ENCODE measurements around the gene AP5S1. TPM values are rescaled to one million over a fixed set of nuclear protein-coding genes. Genes with fewer than 3 reads are reported as not detected.

AP5S1 gene
- total and polyA plus RNA-seq, 2 of the 4 experiments (the other 2 are of a cell fraction): 10.1 to 11.7 TPM

- no peak for TF ChIP-seq RAD21 (IDR thresholded peaks at IDR 0.05; ENCODE audit: low read length)
Measured at GRCh38 chr20:3783511-3784195, 36.7 kb upstream of the AP5S1 start (continued).

GRCh38 chr20:3784216-3784853 lies 36.0 kb upstream of the AP5S1 start:
- Histone ChIP-seq H4K5ac (ENCODE audit: low read depth, low read length) (no peak overlapping the region), H2AFZ (replicated peaks; ENCODE audit: low read length, poor library complexity) (no peak overlapping the region), H3K18ac (ENCODE audit: low read depth, low read length) (no peak overlapping the region), H2AK5ac (ENCODE audit: low read depth, low read length) (no peak overlapping the region), H2BK20ac (ENCODE audit: low read depth, low read length) (no peak overlapping the region), H3K23ac (ENCODE audit: low read depth, low read length) (peak overlapping the region; percentile 28; the same call in 1 of the 2 replicates), H3K4ac (ENCODE audit: low read depth, low read length) (peak overlapping the region; percentile 3; the same call in 1 of the 2 replicates), H3K4me2 (ENCODE audit: low read depth, low read length) (peak overlapping the region; percentile 99; the same call in 1 of the 2 replicates), H3K36me3 (ENCODE audit: control insufficient read depth, insufficient read depth, low read length) (peaks cover 11% of the 10 kb centered on the region), H3K9ac (ENCODE audit: low read depth, low read length) (peak overlapping the region; percentile 24; the same call in 1 of the 2 replicates), H2BK120ac (ENCODE audit: low read depth, low read length) (no peak overlapping the region), H3K27me3 (ENCODE audit: control insufficient read depth, insufficient read depth, low read length) (no peaks in the 10 kb centered on the region), H3K4me3 (ENCODE audit: insufficient read depth, low read depth, low read length) (no peak overlapping the region), H3K56ac (ENCODE audit: extremely low read depth, insufficient read depth, low read length) (no peak overlapping the region), H4K8ac (ENCODE audit: low read depth in 2 of 2, low read length in 2 of 2) (no peak overlapping the region), H4K20me1 (ENCODE audit: insufficient read depth, low read length) (peaks cover 50% of the 10 kb centered on the region), H3K79me1 (ENCODE audit: low read depth in 1 of 2, low read length in 2 of 2) (peaks cover 7 to 40% of the 10 kb centered on the region in 2 experiments; a peak in 3 of 4 replicates), H4K91ac (ENCODE audit: insufficient read depth, low read depth, low read length) (no peak overlapping the region), H2BK5ac (ENCODE audit: low read depth, low read length, poor library complexity, severe bottlenecking) (no peak overlapping the region), H3K14ac (replicated peaks; ENCODE audit: low read depth, low read length) (peak overlapping the region; percentile 24; the same call in 1 of the 2 replicates), H2AK9ac (replicated peaks; ENCODE audit: low read depth, low read length, poor library complexity) (no peak overlapping the region), H3K9me3 (ENCODE audit: control insufficient read depth, insufficient read depth, low read length) (no peaks in the 10 kb centered on the region), H3K4me1 (ENCODE audit: control insufficient read depth, insufficient read depth, low read length) (peaks cover 16% of the 10 kb centered on the region), H2BK15ac (ENCODE audit: low read depth, low read length) (no peak overlapping the region), H3K27ac (ENCODE audit: insufficient read depth, low read length) (no peak overlapping the region), H3K9me1 (ENCODE audit: insufficient read depth, low read length) (peaks cover 12% of the 10 kb centered on the region)
- intact Hi-C loops (cut with micrococcal nuclease) (no loop called here), in situ Hi-C loops (cut with MboI; ENCODE audit: low sequenced_read_pairs) (loop anchor here (10.0 kb wide), 1 partner anchor 300 kb away; no protein-coding TSS in a partner anchor), dilution Hi-C loops (cut with HindIII; ENCODE audit: low sequenced_read_pairs, unreplicated experiment) (no loop called here)
- DNase-seq (no peak), ATAC-seq (ENCODE audit: low read depth) (no peak)
- BruUV-seq (replicated peaks): TSS peak; percentile 93
- CTCF ChIA-PET: no interaction called here
- POLR2A ChIA-PET (ENCODE audit: unreplicated experiment): interaction anchor here (0.5 kb wide), 2 partner anchors 51 to 68 kb away, joined by 3 to 5 read pairs; no protein-coding TSS in a partner anchor
- 89% methylated on average over 9 of the region's 17 CpGs; no CpG with 5 or more reads in 1 of the 2 experiments for WGBS, 2 experiments (ENCODE audit: extremely low coverage in 2 of 2, insufficient read length in 1 of 2)
- TF ChIP-seq, protein P1, sequence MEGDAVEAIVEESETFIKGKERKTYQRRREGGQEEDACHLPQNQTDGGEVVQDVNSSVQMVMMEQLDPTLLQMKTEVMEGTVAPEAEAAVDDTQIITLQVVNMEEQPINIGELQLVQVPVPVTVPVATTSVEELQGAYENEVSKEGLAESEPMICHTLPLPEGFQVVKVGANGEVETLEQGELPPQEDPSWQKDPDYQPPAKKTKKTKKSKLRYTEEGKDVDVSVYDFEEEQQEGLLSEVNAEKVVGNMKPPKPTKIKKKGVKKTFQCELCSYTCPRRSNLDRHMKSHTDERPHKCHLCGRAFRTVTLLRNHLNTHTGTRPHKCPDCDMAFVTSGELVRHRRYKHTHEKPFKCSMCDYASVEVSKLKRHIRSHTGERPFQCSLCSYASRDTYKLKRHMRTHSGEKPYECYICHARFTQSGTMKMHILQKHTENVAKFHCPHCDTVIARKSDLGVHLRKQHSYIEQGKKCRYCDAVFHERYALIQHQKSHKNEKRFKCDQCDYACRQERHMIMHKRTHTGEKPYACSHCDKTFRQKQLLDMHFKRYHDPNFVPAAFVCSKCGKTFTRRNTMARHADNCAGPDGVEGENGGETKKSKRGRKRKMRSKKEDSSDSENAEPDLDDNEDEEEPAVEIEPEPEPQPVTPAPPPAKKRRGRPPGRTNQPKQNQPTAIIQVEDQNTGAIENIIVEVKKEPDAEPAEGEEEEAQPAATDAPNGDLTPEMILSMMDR (conservative IDR thresholded peaks at IDR 0.05; ENCODE audit: low read depth, low read length): no peak
- TF ChIP-seq MXI1 (IDR thresholded peaks at IDR 0.05; ENCODE audit: borderline replicate concordance, low read depth, low read length) (no peak), FOS (IDR thresholded peaks at IDR 0.05; ENCODE audit: low read depth, low read length) (no peak), NFE2L2 (IDR thresholded peaks at IDR 0.05; ENCODE audit: low read depth, low read length) (no peak), RAD21 (IDR thresholded peaks at IDR 0.05; ENCODE audit: low read length) (no peak), CHD1 (IDR thresholded peaks at IDR 0.05; ENCODE audit: low read depth, low read length) (no peak), MAZ (IDR thresholded peaks at IDR 0.05; ENCODE audit: borderline replicate concordance, low read depth, low read length) (no peak), SMC3 (IDR thresholded peaks at IDR 0.05; ENCODE audit: low read depth, low read length) (no peak), RFX5 (IDR thresholded peaks at IDR 0.05; ENCODE audit: low read depth, low read length) (no peak), USF2 (IDR thresholded peaks at IDR 0.05; ENCODE audit: low read depth, low read length) (no peak), MAFK (IDR thresholded peaks at IDR 0.05; ENCODE audit: low read depth, low read length) (no peak), RCOR1 (IDR thresholded peaks at IDR 0.05; ENCODE audit: insufficient replicate concordance, low read length) (no peak), POLR2A (IDR thresholded peaks at IDR 0.05; ENCODE audit: low read depth, low read length) (no peak)

All from IMR-90 (cell line).